Astrocyte of the cerebellum (primary cell): ENCODE data around the gene PRKCB.

Source experiments
- DNase-seq: peaks from one replicate; pipeline ENCODE4 v3.0.0-alpha.2; 2011; ENCODE audit warnings: low read depth
- H3K4me3 ChIP-seq: 2 replicates; pipeline ENCODE4 v1.5.1; 2011; ENCODE audit warnings: mild to moderate bottlenecking, low read depth, low read length, moderate library complexity
- CTCF ChIP-seq: IDR thresholded peaks from 2 replicates; pipeline ENCODE4 v1.5.1; 2012; ENCODE audit warnings: low read length, low read depth, moderate library complexity, mild to moderate bottlenecking; ENCODE audit errors: missing control alignments
- in situ Hi-C: cut with HindIII; loops from 2 replicates; pipeline ENCODE4 v1.10.0; 2017; ENCODE audit warnings: low sequenced_read_pairs

PRKCB gene

GRCh38 chr16:23824909-23825308 lies 10.9 kb upstream of the PRKCB start:
- no peak for DNase-seq
- TF ChIP-seq CTCF = no peak

GRCh38 chr16:23826528-23827045 lies 9.2 kb upstream of the PRKCB start:
- TF ChIP-seq CTCF = no peak
- in situ Hi-C loops = no loop called here
- H3K4me3 ChIP-seq = no peak overlapping the region
- DNase-seq = no peak

More at GRCh38 chr16:23824909-23825308, 10.9 kb upstream of the PRKCB start:
- in situ Hi-C loops = no loop called here
- H3K4me3 ChIP-seq = no peak overlapping the region

- DNase-seq = no peak
- in situ Hi-C loops = no loop called here
- no peak overlapping the region for H3K4me3 ChIP-seq
- TF ChIP-seq CTCF = no peak
Observed at GRCh38 chr16:23827057-23827456, 8.7 kb upstream of the PRKCB start.

- no peak for DNase-seq
- TF ChIP-seq CTCF = no peak
- in situ Hi-C loops = no loop called here
- H3K4me3 ChIP-seq = no peak overlapping the region
Observed at GRCh38 chr16:23829454-23829853, 6.3 kb upstream of the PRKCB start.

GRCh38 chr16:23830276-23830675 lies 5.5 kb upstream of the PRKCB start:
- H3K4me3 ChIP-seq = no peak overlapping the region
- in situ Hi-C loops = no loop called here
- DNase-seq = no peak
- no peak for TF ChIP-seq CTCF

DNA sequence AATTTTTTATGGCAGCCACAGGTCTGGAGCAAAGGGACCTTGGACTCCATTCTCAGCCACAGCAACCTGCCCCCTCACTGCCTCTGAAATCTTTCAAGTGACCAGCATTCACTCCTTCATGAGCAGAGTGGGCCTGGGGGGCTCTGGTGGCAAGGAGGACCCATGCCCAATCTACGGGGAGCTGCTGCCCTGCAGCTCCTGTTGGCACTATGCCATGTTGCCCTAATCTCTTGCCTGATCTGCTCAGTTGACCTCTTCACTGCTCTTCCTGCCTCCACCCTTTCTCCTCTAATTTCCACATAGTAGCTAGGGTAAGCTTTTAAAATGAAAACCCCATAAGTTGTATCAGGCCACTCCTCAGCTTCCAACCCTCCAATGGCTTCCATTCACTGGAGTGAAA lies 2.9 kb upstream of the PRKCB start:
- in situ Hi-C loops = no loop called here
- no peak for DNase-seq
- H3K4me3 ChIP-seq = no peak overlapping the region
- no peak for TF ChIP-seq CTCF

- DNase-seq = no peak
- TF ChIP-seq CTCF = no peak
- in situ Hi-C loops = no loop called here
- H3K4me3 ChIP-seq = no peak overlapping the region
Observed at GRCh38 chr16:23833504-23833903, 2.3 kb upstream of the PRKCB start.
